SK-N-DZ (cell line): ENCODE data around the gene NMNAT3. TPM values are rescaled to one million over a fixed set of nuclear protein-coding genes. Genes with fewer than 3 reads are reported as not detected.

ENCODE experiments used
- DNase-seq: peaks from one replicate; pipeline ENCODE4 v3.0.0-alpha.2; 2015; ENCODE audit warnings: low spot score
- polyA plus RNA-seq, 2 experiments: library from polyadenylated mRNA; depleted of rRNA; stranded (reverse); fragments of >200 nt; gene quantifications; 2 replicates each; pipeline ENCODE4 v1.2.3, GENCODE V29; 2014

The NMNAT3 gene
- not detected in 2 replicates for polyA plus RNA-seq (2014; cell fraction: cytosol; rRNA removed)
- not detected in 2 replicates for polyA plus RNA-seq (2014; cell fraction: nucleus; rRNA removed)

DNA sequence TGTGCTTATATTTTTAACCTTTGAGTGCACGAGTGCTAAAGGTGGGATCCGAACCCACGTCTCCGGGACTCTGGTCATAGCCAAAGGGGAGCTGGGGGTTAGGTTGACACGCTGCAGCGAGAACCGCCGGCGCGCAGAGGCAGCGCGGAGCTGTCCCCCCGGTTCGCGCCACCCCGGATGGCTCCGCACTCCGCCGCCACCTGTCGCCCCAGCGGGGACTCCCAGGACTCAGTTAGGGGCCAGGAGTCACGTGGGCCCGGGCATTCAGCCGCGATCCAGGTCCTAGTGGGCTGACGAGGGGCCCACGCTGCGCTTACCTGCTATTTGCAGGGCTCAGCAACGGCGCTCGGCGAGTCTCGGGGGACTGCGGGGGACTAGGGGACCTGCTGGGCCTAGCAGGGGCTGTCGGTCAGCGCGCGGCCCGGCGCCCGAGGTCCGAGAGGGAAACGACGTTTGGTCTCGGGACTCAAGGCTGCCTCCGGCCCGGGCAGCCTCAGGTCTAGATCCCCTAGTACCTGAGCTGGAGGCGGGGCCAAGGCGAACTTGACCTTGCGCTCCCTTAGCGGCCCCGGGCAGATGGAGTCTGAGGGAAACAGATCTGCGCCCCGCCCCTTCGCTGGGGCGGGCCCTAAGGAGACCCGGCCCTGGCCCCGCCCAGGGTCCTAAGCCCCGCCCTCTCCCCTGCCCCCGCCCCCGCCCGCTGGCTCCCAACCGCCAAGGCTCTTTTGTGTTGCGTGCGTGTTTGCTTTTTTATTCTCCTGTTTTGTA lies at the start of gene NMNAT3:
Gene NMNAT3, minus strand, starts transcription at position 585 of the 768 bp plus-strand sequence. CDS start 50,248 bp downstream, outside the sequence.
- no peak for DNase-seq

DNA sequence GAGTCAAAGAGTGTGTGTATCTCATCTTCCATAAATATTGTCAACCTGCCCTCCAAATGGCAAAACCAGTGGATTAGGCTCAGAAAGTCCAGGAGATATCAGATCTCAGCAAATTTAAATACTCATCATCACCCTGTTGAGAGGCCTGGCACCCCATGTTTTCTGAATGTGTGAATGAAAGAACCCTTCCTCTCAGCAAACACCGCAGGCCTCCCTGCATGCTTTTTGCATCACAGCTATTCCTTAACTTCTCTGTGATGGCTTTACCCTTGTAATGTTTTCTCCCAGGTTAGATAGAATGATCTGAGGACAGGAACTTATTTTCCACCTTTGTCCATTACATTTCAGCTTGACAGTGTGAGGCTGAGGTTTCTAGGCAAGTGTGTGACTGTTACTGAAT lies 43.6 kb upstream of the NMNAT3 start:
- DNase-seq, result no peak

DNA sequence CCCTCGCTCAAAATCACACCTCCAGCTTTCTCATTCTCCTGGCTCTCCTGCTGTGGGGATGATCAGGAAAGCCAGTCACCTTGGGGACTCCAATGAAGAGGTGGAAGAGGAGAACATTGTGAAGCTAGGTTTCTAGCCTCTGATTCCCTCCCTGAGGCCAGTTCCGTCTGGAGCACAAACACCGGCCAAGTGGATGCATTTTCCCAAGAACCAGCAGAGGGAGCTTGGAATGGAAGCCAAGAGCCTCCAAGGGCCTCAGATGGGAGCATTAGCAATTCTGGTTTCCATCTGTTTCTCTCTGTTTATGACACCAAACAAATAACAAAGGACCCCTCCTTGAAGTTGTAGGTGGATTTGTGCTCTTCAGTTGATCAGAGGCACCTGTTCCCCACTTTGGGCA lies 40.6 kb upstream of the NMNAT3 start:
- peak; percentile 3 for DNase-seq

DNA sequence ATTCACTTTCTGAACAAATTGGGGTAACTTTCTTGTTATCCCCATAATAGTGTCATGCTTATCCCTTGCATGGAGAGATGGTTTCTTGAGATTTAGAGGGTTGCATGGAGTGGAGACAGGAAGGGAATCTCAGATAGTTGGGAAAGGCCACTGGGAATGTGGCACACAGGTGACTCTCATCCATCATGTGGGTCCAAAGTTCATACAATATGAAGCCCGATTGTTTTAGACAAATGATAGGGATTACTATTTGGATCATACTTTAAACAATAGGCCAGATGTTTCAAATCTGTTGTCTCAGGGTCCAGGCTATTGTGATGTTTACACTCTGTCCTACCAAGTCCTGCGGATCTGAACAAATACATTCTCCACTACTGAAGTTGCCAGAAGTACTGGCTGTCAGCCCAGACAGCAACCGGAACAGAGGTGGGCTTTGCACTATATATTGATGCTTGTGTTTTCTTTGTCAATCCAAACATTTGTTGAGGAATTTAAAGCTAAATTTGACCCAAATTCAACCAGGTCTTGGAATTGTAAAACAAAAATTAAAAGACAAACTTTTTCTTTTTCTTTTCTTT lies 39.2 kb upstream of the NMNAT3 start:
- DNase-seq, result no peak

DNA sequence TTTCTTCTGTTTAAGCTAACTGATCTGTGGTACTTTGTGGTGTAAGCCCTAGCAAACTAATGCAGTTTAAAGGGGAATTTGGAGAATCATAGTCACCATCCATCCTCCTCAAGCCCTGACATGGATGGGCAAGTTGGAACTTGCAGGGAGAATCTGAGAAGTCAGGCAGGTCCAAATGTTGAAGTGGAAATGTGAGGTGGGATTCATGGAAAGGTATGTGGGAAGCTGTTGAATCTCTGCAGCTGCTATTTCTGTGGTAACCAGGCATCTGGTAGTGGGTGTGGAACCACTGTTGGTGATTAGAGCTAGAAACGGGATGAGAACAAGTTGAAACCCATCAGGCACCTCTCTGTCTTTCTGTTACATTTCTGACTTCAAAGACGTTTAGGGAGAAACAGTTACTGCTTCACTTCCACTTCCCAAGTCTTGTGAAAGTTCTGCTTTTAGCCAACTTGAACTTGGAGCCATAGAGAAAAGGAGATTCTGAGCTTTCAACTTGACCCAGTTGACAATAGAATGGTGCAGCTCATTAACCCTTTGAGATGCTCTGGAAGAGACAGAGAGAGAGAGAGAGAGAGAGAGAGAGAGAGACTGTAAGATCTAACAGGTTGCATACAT lies 38.1 kb upstream of the NMNAT3 start:
- DNase-seq, result no peak

DNA sequence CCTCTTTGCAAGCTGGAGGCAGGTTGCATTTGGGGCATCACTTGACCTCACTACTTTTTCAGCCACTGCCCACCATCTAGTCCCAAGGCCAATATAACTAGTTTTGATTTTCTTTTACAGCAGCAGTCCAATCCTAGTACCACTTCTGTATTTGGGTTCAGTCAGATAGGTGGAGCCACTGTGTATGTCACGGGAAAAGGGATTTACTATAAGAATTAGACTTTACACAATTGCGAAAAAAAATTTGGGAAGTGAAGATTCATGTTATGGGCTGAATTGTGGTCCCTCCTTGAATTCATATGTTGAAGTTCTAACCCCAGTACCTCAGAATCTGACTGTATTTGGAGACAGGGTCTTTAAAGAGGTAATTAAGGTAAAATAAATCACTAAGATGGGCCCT lies 37.4 kb upstream of the NMNAT3 start:
- no peak for DNase-seq

DNA sequence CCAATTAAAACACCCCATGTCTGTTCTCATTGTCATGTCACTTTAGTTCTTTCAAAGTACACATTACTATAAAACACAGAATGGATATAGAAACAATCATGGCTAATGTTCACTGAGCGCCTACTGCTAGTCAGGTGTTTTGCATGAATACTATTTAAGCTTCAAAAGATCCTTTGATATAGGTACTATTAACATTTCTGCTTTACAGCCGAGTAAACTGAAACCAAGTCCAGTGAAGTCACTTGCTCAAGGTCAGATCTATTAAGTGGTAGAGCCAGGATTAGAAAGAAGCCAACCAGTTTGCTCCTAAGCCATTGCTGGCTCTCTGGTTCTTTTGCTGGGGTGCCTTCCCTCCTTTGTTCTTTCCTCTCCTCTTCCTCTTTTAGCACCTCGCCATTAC lies 32.4 kb upstream of the NMNAT3 start:
- DNase-seq, result no peak

DNA sequence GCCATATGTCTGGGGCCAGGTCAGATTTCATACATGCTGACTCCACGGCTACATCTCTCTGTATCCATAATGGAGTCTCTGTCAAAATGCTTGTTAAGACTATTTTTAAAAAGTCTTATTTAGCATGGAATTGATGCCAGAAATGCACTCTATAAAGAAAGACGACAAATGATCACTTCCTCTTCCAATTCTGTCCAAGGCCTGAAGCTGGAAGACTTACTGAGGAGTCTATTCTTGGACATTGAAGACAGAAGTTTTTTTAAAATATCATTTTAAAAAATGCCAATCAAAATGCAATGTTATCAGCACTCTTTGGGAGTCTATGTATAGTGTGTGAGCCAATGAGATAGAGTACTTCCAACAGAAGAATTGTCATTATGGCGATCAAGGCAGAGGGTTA lies 27.9 kb upstream of the NMNAT3 start:
- no peak for DNase-seq

DNA sequence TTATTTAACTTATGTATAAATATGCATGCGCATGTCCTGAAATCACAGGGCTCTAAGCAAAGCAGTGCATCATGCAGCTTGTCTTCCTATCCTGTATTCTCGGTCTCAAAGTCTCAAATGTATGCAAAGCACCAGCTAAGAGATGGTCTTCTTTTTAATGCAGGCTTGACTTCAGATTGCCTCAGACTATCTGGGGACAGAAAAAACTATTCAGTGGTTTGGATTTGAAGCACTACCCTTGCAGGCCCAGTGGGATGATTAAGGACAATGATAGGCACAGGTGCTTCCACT lies 18.5 kb upstream of the NMNAT3 start:
- no peak for DNase-seq

DNA sequence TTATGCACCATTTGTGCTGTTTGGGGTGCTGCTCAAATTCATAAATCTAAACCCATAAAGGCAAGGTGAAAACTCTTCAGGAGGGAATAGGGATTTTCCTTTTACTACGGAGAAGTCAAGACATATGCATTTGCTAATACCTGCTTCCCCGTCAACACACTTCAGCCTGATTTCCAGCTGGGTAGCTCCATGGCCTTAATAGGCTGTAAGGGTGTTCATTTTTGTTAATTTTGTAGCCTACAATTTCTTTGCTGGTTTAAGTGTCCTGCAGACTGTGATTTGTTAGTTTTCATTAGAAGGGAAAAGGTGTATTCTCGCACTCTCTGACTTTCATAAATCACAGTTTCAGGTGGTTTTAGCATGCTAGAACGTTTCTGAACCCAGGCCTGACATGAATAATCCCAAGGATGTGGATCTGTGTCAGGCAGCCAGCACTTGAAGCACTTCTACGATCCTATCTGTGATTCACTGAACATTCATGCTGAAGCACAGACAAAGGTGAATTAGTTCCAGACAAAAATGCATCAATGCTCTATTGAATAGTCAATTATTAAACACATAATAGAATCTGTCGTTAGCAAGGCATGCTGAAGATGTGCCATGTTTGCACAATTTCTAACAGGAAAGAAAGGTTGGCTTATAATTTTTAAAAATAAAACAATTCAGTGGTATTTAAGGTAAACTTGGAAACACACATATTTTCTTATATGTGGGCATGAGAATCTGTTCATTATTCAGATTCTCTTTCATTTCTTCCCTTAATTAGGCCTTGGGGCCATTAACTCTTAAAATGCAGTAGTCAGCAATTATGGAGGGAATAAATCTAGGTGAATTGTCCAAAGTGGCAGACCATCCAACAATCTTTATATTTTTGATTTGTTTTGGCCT lies 17.9 kb upstream of the NMNAT3 start:
- DNase-seq, result no peak

DNA sequence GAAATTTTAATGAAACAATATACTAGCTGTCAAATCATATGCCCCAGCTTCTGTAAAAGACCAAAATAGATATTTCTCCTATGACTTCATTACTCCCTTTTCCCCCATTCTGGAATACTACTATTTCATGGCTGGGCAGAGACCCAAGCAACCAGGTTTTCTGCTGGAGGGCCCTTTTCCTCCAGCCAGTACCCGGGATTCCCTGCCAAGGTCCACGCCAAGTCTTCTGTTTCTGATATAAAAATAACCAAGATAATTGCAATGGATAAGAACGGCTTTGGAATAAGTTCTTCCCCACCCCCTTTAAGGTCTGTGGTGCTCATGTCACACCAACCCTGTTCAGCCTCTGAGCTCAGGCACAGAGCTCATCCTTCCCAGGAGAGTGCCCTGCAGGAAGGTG lies 17.2 kb upstream of the NMNAT3 start:
- DNase-seq, result no peak

DNA sequence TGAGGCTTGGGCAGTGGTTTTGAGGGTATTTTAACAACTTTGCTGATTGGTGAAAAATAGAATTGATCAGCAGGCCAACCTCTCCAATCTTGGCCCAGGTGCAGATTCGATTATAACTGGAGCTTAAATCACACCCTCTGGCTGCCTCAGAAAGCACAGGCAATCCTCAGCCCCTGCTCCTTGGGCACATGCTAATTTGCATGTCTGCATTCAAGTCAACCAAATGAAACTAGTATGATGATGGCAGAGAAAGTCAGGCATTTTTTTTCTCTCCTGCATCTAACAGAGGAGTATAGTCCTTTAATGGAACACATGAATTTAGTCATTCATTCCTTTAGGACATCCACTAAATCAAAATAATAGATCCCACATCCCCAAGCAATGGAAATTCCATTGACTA lies 16.8 kb upstream of the NMNAT3 start:
- DNase-seq, result no peak

DNA sequence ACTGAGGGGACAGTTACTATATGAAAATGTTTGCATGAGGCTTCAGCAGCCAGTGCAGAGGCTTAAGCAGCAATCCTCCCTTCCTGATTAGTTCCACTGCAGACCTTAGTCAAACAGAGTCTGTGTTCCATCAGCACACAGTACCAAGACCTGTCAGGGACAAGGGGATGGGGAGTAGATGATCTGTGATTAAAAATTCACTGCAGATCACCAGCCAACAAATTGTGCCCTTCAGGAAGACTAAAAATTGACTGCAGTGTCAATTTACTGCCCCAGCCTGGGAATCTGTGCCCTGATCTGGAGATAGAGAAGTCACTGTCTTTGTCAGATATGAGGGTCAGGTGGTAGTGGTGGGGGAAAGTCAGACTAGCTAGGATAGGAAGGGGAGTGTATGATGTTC lies 13.8 kb upstream of the NMNAT3 start:
- DNase-seq, result peak; percentile 56

DNA sequence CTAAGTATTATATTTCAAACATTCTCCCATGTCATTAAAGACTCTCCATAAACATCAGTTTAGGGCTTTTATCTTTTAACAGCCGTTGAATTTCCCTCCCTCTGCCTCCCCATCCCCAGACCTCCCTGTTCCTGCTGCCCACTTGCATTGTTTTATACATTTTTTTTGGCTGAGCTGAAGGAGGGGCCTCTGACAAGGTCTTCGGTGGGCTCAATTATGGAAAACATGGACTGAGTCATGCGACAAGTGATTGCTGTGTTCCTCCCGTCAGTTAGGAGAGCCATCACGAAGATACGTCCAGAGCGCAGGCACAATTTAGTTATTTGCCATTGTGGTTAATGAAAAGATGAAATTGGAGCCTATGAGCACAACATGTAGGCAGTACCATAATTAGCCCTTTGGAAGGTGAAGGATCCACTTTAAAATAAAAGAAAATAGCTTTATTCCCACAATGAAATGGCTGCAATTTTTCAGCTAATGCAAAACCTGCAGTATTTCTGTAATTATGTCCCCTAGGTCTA lies 12.0 kb upstream of the NMNAT3 start:
- no peak for DNase-seq

DNA sequence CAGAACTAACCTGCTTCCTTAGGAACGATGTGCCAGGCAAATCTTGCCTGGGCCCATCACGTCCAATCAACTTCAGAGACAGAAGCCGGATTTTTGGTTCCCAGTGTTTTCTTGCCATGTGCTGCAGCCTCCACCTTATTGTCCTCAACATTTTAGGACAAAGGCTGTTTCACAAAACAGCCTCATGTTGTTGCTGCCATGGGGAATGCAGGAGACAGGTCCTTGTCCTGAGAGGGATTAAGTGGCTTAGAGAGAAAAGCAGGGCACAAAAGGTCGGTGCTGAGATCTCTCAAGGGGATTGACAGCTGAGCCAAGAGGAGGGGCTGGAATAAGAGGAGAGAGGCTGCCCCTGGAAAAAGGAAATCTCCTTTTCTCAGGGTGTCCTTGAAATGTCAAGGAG lies 11.3 kb upstream of the NMNAT3 start:
- DNase-seq, result peak; percentile 20

DNA sequence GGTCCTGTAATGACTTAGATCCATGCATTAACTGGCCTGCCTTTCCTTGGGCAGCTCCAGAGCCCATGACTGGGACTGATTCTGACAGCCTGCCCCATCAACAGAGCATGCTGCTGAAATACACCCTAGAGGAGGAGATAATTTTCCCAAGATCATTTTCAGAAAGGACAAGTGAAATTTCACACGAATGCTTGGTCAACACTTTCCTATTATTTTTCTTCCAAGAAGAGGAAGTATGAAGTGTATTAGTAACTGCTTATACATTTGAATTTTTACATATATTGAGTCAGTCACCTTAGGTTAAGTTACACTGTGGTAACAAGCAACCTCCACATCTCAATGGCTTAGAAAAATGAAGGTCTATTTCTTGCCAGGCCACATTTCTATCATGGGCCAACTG lies 9.7 kb upstream of the NMNAT3 start:
- DNase-seq, result no peak

DNA sequence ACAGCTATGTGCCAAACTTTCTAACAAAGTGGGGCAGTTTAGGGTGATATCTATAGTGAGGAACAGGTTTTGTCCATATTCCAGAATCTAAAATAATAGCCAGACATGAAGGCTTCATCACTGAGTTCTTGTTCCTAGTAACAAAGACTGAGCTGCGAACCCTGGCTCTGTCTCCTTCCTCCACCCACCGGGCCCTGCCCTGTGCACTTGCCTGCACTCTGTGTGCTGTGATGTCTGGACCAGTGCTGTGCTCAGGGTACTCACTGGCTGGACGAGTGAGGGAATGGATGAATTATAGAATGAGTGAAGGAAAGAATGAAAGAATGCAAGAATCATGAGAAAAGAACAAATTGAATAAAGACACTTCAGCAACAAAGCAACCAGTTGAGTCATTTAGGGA lies 8.9 kb upstream of the NMNAT3 start:
- no peak for DNase-seq

DNA sequence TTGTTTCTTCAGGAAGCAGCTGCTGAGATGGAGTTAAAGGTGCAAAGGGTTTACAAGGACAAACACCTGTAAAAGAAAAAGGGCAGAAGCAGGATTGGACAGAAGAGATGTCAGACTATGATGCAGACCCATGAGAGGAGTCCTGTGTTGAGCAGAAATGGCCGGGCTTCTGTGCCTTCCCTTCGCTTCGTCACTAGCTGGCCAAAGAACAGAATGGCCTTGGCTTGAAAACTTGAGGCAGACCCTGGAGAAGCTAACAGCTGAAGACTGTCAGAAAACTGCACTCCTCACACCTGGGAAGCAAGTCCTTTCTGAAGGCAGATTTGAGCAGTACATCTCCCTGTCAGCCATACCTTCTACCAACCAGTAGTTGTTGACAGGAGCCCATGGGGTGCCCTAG lies 8.4 kb upstream of the NMNAT3 start:
- DNase-seq, result no peak

DNA sequence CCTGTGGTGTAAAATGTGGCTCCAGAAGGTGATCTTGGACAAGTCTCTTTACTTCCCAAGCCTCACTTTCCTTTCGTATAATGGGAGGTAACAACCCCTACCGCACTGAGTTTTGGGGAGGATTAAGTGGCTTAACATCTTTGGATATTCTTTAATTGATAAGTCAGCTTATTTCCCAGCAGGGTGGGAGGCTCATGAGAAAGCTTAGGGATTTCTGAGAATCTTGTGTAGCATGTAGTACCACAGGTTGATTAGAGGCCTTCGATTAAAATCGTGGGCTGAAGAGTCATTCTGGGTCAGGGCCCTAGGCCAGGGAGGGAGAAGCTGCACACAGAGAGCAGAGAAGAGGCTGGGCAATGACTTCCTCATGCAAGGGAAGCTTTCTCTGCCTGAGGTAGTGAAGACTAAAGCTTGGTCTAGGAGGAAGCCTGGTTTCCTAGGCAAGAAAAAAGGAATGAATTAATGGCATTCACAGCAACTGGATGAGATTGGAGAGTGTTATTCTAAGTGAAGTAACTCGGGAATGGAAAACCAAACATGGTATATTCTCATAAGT lies 1.5 kb upstream of the NMNAT3 start:
- DNase-seq, result no peak

DNA sequence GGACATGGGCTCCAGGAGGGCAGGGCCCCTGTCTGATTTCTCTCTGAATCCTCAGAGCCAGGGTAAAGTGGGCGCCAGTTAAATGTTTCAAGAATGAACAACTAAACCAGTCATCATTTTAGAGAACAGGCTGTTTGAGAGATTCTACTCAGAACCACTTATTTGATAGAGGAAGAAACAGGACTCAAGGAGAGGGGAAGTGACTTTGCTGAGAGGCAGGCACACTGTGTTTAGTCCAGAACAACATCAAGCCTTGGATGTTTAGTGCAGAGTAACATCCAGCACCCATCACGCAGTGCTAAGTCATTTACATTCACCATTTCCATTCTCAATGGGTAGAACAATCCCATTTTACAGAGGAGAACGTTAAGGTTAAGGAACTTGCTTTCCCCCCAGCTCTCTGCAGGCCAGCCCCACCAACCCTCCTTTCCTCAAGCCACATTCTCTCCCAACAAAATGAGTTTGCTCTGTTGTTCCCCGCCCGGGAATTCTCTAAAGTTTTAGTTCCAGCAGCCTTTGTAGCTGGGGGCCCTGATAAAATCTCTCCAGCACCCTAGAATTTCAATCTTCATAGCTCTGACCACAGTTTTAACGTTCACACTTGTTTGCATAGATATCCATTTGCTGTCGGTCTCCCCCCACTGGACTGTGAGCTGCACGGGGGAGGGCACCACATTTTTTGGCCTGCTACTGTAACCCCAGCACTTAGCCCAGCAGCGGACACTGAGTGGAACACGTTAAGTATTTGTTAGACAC lies 962 bp downstream of the NMNAT3 start:
- DNase-seq, result no peak

DNA sequence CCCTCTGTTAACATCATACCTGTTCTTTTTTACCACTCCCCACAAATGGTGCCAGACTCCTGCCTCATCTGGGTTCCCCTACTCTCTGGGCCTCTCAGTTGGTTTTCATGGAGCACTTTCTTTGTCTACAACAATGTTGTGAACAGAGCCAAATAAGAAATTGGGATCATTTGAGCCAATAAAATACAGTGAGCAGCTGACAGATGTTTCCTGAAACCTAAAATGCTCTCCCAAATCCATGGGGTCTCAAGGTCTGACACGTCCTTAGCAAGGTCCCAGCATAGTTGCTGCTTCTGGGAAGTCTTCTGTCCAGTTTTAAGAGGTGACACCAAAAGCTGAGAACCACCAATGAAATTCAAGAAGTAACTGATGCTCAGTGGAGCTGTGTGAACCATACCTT lies 1.7 kb downstream of the NMNAT3 start:
- no peak for DNase-seq
